HG03469 (cell line): Measurements from ENCODE around the gene TP53BP1.
"Not testable (repeated sequence)": the region's sequence is repeated elsewhere in the genome, so short reads cannot be mapped to it uniquely, and the experiment has no call there.

Source experiments
- ATAC-seq: cut with Tn5 transposase; IDR thresholded peaks from one replicate; pipeline ENCODE4 v1.9.1; 2021; ENCODE audit warnings: mild to moderate bottlenecking, moderate library complexity, moderate number of reproducible peaks; ENCODE audit not compliant: unreplicated experiment

The TP53BP1 gene

DNA sequence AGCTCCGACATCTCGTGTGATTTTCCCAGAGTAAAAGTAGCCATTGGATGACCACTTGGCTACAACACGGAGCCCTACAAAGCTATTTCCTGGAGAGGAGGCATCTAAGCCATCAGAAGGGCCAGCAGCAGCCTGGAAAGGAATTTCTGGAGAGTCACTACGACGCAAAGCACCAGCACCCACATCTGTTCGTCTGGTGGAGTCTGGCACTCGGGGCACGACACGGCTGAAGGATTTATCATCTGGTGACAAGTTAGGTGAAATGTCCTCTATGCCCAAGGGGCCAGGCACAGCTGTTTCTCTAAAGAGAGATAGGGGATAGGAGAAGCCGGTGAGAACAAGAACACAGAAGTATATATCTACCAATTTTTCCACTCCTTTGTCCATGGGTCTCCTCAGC lies 72.5 kb downstream of the TP53BP1 start:
- ATAC-seq: no peak

DNA sequence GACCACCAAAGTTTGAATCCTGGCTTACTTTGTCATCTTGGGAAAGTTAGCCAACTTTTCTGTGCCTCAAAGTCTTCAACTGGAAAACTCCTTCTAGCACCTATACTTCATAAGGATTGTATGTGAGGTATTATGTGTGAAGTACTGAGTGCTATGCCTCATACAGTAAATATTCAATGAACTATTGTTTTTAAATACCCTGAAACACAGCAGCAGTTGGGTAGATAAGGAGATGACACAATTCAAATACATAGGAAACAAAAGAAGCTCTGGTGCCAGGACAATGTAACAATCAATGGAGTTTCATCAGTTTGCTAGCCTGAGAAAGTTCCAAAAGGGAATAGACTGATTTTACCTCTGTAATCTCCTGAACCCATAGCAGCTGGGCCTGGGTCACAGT lies 78.8 kb downstream of the TP53BP1 start:
- no peak for ATAC-seq

DNA sequence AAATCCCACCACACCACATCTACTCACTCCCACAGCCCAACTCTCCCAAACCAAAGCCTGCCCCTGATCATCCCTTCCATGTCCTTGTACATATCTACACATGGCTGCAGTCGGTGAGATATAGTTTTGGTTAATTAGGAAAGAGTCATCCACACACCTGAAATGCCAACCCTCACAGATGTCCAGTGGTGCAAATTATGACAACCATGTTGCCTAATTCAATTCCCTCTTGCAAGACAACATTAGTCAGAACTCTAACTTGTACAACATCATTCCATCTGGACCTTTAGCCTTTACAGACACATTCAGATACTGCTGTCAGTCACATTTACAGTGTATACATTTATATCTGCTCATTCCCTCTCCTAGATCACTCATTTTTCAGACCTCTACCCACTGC lies 80.9 kb downstream of the TP53BP1 start:
- ATAC-seq: no peak

DNA sequence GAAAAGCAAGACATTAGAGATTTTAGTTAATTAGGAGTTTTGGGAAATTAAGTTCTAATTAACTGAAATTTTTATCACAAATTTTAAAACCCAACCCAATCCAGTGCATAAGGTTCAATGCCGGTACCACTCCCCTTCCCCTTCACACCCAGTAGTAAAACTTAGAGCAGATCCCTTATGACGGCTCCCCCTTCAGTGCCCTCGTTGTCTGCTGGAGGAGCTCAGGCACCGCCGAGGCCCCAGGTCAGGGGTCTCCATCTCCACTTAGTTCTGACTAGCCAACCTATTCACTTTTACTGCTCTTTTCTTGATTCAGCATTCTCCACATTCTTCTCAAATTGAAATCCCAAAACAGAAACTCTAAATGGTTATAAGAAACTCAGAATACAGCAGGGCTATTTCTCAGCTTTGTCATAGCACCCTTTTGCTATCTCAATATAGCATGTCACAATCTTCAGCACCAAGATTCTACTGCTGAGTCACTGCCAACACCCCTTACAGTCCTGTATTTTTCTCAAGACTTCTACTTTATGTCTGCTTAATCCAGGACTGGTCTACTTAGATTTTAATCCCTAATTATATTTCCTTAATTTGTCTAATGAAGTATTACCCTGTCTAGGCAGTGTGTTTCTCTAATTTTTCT lies 82.3 kb downstream of the TP53BP1 start:
- no peak for ATAC-seq

DNA sequence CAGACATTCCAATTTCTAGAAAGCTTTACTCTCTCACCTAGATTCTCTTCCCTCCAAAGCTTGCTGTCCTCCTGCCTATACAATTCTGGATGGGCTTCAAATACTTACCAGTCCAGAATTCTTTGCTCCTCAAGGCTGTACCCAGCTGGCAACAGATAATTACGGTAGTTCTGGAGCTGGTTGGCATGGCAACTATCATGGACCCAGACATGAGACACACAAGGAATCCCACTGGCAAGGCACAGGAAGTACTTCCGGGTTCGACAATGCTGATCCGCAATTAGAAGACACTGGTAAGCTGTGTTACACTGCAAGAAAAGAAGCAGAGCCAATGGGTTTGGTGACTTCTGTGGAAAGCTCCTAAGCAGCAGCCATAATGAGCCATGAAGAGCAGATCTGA lies 84.2 kb downstream of the TP53BP1 start:
- no peak for ATAC-seq

DNA sequence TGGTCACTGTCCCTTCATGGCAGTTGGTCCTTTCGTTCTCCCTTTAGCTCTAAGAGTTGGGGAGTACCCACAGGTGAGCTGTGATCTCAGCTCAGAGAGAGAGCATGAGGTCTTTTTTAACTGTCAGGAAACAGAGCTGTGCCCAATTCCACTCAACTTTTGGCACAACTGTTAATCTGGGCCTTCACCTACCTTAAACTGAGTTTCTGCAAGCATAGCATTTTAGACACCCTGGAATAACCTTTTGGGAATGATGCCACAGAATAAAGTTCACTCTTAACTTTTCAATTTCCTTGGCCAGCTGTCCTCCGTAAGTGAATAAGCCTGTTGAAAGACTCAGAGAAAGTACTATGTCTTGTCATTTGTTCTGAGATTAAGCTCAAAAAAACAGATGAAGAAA lies 86.1 kb downstream of the TP53BP1 start:
- ATAC-seq: no peak

DNA sequence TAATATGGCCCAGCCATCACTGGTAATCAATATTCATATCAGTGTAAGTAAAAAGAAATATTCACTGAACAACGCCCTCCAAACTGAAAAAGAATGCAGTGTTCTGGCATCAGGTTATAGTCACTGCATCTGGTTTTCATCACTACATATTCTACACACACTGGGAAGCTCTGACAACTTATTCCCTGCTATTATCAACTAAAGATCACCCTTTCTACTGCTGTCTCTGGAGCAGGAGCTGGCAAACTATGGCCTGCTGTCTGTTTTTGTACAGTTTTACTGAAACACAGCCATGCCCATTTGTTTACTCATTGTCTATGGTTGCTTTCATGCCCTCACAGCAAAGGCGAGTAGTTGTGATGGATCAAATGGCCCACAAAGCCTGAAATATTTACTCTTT lies 86.8 kb downstream of the TP53BP1 start:
- no peak for ATAC-seq

DNA sequence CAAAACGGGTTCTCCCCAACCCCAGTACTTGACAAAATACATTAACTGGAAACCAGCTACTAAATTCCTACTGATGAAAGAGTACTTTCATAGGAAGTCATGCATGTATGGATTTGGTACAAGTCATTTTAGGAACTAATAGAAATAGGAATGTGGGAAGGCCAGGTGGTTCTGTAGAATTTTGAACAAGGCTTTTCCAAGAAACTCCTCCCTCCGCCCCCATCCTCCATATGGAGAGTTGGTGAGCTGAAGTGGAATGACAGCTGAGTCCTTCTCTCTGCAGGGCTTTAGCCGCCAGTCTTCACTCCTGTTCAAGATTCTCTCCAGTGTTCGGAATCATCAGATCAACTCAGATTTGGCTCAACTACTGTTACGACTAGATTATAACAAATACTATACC lies 88.8 kb downstream of the TP53BP1 start:
- no peak for ATAC-seq

DNA sequence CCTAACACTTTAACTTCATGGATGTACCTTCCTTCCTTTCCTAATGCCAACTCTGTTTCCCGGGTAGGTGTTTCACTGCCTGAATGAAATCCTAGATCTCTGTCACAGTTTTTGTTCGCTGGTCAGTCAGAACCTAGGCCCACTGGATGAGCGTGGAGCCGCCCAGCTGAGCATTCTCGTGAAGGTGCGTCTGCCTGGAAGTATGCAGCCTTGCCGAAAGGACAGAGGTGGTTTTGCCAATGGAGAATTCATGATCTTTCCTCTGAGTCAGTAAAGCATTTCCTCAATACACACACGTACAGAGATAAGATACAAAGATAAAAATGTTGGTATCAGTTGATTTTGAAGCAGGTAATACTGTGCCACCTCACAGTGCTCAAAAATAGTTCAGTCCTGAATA lies 89.3 kb downstream of the TP53BP1 start:
- no peak for ATAC-seq

DNA sequence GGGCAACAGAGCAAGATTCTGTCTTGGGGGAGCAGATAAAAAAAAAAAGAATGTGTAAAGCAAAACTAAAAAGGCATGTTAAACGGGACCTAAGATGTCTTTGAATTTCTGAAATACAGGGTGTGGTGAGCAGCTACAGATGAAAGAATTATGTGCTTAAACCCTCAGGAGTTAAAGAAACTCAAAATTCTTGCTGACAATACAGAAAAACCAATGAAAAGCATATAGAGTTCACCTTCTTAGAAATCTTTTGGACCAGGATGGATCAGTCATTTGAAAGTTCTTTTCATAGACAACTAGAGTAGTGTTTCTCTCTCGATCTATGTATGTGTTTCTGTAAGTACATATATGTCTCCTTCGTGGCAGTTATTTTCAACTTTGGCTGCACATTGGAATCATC lies 90.7 kb downstream of the TP53BP1 start:
- ATAC-seq: no peak

DNA sequence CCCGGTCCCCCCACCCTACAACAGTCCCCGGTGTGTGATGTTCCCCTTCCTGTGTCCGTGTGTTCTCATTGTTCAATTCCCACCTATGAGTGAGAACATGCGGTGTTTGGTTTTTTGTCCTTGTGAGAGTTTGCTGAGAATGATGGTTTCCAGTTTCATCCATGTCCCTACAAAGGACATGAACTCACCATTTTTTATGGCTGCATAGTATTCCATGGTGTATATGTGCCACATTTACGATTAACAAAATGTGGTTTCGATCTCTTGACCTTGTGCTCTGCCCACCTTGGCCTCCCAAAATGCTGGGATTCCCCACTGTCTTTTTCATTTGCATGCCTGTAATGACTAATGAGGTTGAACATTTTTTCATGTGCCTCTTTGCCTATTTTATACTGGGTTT lies 99.4 kb downstream of the TP53BP1 start:
- ATAC-seq: not testable (repeated sequence)

DNA sequence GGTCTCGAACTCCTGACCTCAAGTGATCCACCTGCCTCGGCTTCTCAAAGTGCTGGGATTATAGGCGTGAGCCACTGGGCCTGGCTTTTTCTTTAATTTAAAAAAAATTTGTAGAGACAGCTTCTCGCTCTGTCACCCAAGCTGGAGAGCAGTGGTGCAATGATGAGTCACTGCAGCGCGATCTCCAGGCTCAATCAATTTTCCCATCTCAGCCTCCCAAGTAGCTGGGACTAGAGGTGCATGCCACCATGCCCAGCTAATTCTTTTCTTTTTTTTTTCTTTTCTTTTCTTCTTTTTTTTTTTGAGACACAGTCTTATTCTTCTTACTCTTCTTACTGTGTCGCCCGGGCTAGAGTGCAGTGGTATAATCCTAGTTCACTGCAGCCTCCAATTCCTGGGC lies 102.2 kb downstream of the TP53BP1 start:
- ATAC-seq: no peak

DNA sequence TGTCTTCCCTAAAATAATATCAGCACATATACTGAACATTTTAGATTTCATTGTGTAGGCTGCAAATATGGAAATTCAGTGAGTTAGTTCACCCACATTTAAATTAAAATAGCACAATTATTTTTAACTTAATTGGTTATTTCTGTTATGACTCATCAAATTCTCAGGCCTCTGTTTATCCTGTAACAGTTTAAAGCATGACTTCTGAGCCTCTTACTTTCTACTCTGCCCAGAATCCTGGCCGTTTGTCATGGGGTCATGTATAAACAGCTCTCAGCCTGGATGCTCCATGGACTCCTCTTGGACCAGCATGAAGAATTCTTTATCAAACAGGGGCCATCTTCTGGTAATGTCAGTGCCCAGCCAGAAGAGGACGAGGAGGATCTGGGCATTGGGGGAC lies 109.9 kb downstream of the TP53BP1 start:
- no peak for ATAC-seq

DNA sequence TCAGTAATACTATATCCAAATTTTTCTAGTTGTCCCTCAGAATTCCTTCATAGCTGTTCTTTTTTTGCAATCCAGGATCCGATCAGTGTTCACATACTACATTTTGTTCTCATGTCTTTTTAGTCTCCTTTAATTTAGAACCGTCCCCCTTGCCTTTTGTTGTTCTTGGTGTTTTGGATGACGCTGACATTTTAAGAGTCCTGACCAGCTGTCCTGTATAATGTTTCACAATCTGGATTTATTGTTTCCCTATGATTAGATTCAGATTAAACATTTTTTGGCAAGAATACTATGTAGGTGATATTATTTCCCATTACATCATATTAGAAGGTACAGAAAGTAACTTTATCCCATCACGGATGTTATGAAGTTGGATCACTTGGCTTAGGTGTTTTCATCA lies 110.6 kb downstream of the TP53BP1 start:
- ATAC-seq: no peak

DNA sequence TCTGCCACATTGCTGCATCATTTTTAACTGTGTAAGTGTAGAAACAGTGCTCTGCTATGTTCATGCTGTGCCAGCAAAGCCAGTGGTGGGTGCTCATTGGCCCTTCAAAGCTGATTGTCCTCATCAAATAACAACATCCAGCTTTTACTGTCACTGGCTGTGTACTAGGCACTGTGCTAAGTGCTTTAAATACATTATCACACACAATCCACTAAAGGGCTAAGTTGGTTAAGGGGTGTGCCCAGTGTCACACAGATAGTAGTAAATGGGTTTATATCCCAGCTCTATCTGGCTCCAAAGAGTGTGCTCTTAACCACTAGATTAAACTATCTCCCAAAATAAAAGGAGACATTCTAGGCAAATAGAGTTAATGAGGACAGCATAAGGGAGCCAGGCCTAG lies 114.4 kb downstream of the TP53BP1 start:
- ATAC-seq: no peak

DNA sequence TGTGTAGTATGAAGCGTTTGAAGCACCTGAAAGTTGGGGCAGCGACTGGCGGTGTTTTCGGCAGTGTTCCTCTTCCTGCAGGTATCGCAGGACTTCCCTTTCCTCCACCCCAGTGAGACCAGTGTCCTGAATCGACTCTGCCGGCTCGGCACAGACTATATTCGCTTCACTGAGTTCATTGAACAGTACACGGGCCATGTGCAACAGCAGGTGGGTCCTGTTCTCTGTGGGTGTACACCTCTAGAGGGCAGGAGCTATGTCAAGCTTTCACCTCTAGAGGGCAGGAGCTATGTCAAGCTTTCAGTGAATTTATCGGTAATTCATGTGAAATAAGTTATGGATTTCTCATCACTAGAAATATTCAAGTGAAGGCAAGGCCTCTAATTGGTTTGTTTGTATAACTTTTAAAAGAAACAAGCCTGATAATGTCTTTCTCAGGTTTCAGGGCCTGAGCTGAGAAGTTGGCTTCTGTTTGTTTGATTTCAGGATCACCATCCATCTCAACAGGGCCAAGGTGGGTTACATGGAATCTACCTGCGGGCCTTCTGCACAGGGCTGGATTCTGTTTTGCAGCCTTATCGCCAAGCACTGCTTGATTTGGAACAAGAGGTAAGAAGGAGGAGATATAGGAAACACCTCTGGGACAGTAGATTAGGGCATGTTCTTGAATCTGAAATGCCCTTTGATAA lies 116.8 kb downstream of the TP53BP1 start:
- ATAC-seq: no peak

DNA sequence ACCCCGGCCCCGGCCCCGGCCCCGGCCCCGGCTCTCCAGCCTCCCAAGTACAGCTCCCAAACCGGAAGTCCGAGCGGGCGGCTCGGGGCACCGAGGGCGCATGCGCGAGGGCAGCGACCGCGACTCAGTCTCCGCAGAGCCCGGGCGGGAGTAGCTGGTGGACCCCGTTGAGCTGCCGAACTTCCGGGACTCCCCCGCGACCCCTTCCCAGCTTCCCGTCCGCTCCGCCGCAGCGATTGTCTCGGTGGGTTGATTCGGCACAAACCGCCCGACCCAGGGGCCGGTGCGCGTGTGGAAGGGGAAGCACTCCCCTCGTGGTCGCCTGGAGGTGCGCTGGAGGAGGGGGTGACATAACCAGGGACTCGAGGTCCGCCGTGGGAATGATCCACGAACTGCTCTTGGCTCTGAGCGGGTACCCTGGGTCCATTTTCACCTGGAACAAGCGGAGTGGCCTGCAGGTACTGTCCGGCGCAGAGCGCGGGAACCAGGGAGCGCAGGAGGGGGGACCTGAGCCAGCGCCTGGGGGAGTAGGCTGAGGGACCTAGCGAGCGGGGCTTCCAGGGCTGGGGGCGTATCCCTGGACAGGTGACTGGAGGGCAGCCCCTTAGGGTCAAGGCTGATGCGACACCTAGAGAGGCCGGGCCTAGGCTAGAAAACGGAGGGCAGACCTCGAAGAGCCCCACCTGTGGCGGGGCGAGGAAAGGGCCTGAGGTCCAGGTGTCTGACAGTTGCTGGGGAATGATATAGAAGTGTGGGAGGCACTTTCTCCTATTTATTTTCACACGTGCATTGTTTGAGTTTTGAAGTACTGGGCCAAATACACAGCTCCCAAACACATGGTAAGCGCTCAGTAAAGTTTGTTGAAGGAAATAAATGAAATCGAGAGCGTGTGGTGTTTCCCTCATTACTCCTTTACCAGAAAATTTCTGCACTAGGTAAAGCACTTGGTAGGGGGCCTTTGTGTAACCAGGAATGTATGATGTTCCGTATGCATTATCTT lies 121.7 kb downstream of the TP53BP1 start, which contains the start of the genes TUBGCP4 and ZSCAN29:
TSS of gene TUBGCP4 (plus strand) at position 127 of the 1,000 bp plus-strand sequence. CDS start at position 381, 254 bp downstream.
TSS of gene ZSCAN29 (minus strand) at position 69 of the 1,000 bp plus-strand sequence. CDS start 1,130 bp downstream, outside the sequence.
- ATAC-seq: no peak

DNA sequence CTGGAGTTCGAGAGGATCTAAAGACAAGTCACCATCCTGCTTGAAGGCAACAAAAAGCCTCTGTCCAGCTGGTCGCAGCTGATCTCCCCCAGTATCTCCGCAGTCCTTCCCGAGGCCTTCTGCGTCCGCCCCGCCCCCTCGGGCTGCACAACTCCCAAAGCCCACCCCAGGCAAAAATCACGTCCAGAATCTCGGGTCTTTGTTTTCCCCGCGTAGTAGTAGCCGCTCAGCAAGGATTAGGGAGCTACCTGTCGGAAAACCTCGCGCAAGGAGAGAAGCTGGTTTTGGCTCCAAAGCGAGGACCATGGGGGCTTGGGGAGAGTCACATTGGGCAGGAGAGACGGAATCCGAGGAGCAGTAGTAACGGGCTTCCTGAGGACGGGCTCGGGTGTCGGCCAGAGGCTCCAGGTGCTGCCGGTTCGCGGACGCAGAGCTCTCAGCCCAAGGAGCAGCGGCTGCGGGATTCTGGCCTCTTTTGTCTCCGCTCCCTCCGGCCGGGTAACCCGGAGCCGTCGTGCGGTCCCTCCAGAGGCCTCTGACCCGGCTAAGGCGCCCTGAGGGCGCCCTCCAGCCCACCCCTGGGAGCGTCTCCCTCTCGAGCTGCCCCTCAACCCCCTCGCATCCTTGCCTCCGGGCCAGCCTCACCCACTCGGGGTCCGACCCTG lies 122.5 kb downstream of the TP53BP1 start:
- ATAC-seq: no peak

DNA sequence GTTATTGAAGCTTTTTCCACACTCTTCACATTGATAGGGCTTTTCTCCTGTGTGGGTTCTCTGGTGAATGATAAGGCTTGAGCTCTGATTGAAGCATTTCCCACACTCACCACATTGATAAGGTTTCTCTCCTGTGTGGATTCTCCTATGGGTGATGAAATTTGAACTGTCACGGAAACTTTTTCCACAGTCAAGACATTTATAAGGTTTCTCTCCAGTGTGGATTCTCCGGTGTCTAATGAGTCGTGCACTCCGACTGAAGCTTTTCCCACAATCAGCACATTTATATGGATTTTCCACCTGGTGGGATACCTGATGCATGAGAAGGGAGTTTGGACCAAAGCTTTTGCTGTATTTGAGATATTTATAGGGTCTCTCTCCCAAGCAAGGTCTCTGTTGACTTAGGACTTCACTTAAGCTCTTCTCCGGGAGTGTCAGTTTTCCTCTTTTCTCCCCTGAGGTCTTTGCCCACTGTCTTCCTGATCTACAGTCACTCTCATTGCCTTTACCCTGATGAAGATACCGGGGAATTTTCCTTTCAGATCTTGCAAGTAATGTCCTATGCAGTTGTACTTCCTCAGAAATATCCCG lies 131.5 kb downstream of the TP53BP1 start:
- ATAC-seq: no peak

DNA sequence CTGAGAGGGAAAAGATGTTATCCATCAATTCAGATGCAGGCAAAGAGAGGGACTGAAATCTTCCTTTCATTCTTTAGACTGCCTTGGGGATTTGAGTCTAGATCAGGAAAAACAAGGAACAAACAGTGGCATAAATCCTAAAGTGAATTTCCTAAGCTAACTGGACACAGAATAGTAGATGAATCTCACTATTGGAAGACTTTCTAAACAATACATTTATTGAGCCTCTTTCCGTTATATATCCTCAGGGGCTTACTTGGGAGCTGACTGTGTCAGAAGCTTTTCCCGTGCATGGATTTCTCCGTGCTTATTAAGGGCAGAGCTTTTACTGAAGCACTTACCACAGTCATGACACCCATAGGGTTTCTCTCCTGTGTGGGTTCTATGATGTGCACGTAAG lies 132.1 kb downstream of the TP53BP1 start:
- no peak for ATAC-seq
